KMS-11 (cell line): ENCODE results near the gene TRAF1.

Experiments
- H2AFZ ChIP-seq: fragments of 200-600 bp; sonication (generic); 2 replicates; pipeline ENCODE4 v1.6.1; 2016; ENCODE audit warnings: antibody characterized with exemption, mixed run types, low read depth
- H3K27ac ChIP-seq: fragments of 200-600 bp; sonication (generic); 2 replicates; pipeline ENCODE4 v1.6.1; 2016; ENCODE audit warnings: mild to moderate bottlenecking, mixed run types
- H3K27me3 ChIP-seq: fragments of 200-600 bp; sonication (generic); 2 replicates; pipeline ENCODE4 v1.6.1; 2017; ENCODE audit warnings: mild to moderate bottlenecking, low read depth, mixed run types, moderate library complexity; ENCODE audit not compliant: insufficient read depth
- H3K36me3 ChIP-seq: fragments of 200-600 bp; sonication (generic); 2 replicates; pipeline ENCODE4 v1.6.1; 2017; ENCODE audit warnings: mild to moderate bottlenecking, mixed run types; ENCODE audit not compliant: insufficient read depth
- H3K4me1 ChIP-seq: fragments of 200-600 bp; sonication (generic); 2 replicates; pipeline ENCODE4 v1.6.1; 2016; ENCODE audit warnings: mild to moderate bottlenecking, low read depth, mixed run types; ENCODE audit not compliant: poor library complexity, severe bottlenecking
- H3K4me2 ChIP-seq: fragments of 200-600 bp; sonication (generic); 2 replicates; pipeline ENCODE4 v1.7.0; 2016; ENCODE audit warnings: mild to moderate bottlenecking, mixed run types
- H3K4me3 ChIP-seq: fragments of 200-600 bp; sonication (generic); IDR thresholded peaks from 2 replicates; pipeline ENCODE4 v1.6.1; 2017; ENCODE audit warnings: low read depth, low read length, mixed read lengths; ENCODE audit not compliant: insufficient read depth
- H3K79me2 ChIP-seq: fragments of 200-600 bp; sonication (generic); 2 replicates; pipeline ENCODE4 v1.6.1; 2016; ENCODE audit warnings: low read depth, mixed run types; ENCODE audit not compliant: insufficient read depth
- H3K9ac ChIP-seq: fragments of 200-600 bp; sonication (generic); 2 replicates; pipeline ENCODE4 v1.6.1; 2016; ENCODE audit warnings: mild to moderate bottlenecking, mixed run types
- H4K20me1 ChIP-seq: fragments of 200-600 bp; sonication (generic); 2 replicates; pipeline ENCODE4 v1.6.1; 2016; ENCODE audit warnings: mild to moderate bottlenecking, mixed run types; ENCODE audit not compliant: insufficient read depth
- CTCF ChIP-seq: fragments of 200-600 bp; sonication (generic); conservative IDR thresholded peaks from 2 replicates; pipeline ENCODE4 v1.6.1; 2017; ENCODE audit warnings: low read depth, mild to moderate bottlenecking, antibody characterized with exemption, low read length, moderate library complexity, mixed read lengths

TRAF1 gene

GRCh38 chr9:120873512-120873911 lies 53.1 kb downstream of the TRAF1 start:
- H3K9ac ChIP-seq = no peak overlapping the region; the same call in 1 of the 2 replicates
- peaks cover 21% of the 10 kb centered on the region; the same call in 1 of the 2 replicates for H3K79me2 ChIP-seq
- no peak for TF ChIP-seq CTCF
- peak overlapping the region; percentile 96 for H3K27ac ChIP-seq
- no peak overlapping the region for H3K4me3 ChIP-seq
- no peak overlapping the region for H2AFZ ChIP-seq
- peak overlapping the region; percentile 52 for H3K4me2 ChIP-seq
- no peaks in the 10 kb centered on the region for H3K27me3 ChIP-seq
- peaks cover 74% of the 10 kb centered on the region for H3K4me1 ChIP-seq
- H4K20me1 ChIP-seq = no peaks in the 10 kb centered on the region
- no peaks in the 10 kb centered on the region for H3K36me3 ChIP-seq

- Histone ChIP-seq H4K20me1 (no peaks in the 10 kb centered on the region), H3K4me3 (no peak overlapping the region), H3K4me2 (peak overlapping the region; percentile 52), H3K27me3 (no peaks in the 10 kb centered on the region), H3K36me3 (no peaks in the 10 kb centered on the region), H2AFZ (no peak overlapping the region), H3K27ac (peak overlapping the region; percentile 96), H3K9ac (no peak overlapping the region; the same call in 1 of the 2 replicates), H3K4me1 (peaks cover 73% of the 10 kb centered on the region), H3K79me2 (peaks cover 20% of the 10 kb centered on the region; the same call in 1 of the 2 replicates)
- TF ChIP-seq CTCF = no peak
Measured at GRCh38 chr9:120872791-120873502, 53.6 kb downstream of the TRAF1 start.

- Histone ChIP-seq H3K27me3 (no peaks in the 10 kb centered on the region), H3K4me2 (no peak overlapping the region), H3K36me3 (no peaks in the 10 kb centered on the region), H3K4me3 (no peak overlapping the region), H3K9ac (no peak overlapping the region), H3K27ac (no peak overlapping the region), H2AFZ (no peak overlapping the region), H3K4me1 (peaks cover 67% of the 10 kb centered on the region), H3K79me2 (peaks cover 13% of the 10 kb centered on the region; the same call in 1 of the 2 replicates), H4K20me1 (no peaks in the 10 kb centered on the region)
- TF ChIP-seq CTCF = no peak
Measured at GRCh38 chr9:120870206-120870605, 56.4 kb downstream of the TRAF1 start.

- H3K36me3 ChIP-seq = no peaks in the 10 kb centered on the region
- no peak overlapping the region for H3K4me3 ChIP-seq
- no peaks in the 10 kb centered on the region for H3K27me3 ChIP-seq
- H4K20me1 ChIP-seq = no peaks in the 10 kb centered on the region
- TF ChIP-seq CTCF = no peak
- peaks cover 63% of the 10 kb centered on the region for H3K4me1 ChIP-seq
- no peak overlapping the region for H2AFZ ChIP-seq
- H3K4me2 ChIP-seq = no peak overlapping the region
- H3K9ac ChIP-seq = no peak overlapping the region
- H3K79me2 ChIP-seq = peaks cover 8% of the 10 kb centered on the region; the same call in 1 of the 2 replicates
- no peak overlapping the region for H3K27ac ChIP-seq
Measured at GRCh38 chr9:120869726-120870125, 56.9 kb downstream of the TRAF1 start.
